BE2C (cell line): ENCODE results near the gene HPS1.

ENCODE experiments used
- DNase-seq: peaks from one replicate; pipeline ENCODE4 v3.0.0-alpha.2; 2020
- H3K27me3 ChIP-seq: fragments of 250-450 bp; sonication (Bioruptor Pico); 2 replicates; pipeline ENCODE4 v1.5.1; 2020; ENCODE audit warnings: mild to moderate bottlenecking
- H3K36me3 ChIP-seq: fragments of 250-450 bp; sonication (Bioruptor Pico); 2 replicates; pipeline ENCODE4 v1.5.1; 2020; ENCODE audit warnings: mild to moderate bottlenecking
- H3K4me1 ChIP-seq: fragments of 250-450 bp; sonication (Bioruptor Pico); 2 replicates; pipeline ENCODE4 v1.5.1; 2020
- H3K4me3 ChIP-seq: 2 replicates; pipeline ENCODE4 v1.5.1; 2011; ENCODE audit warnings: low read depth, low read length
- H3K9me3 ChIP-seq: fragments of 250-450 bp; sonication (Bioruptor Pico); 2 replicates; pipeline ENCODE4 v1.5.1; 2020
- CTCF ChIP-seq: IDR thresholded peaks from 2 replicates; pipeline ENCODE4 v1.5.1; 2012; ENCODE audit warnings: mild to moderate bottlenecking, low read depth, low read length

The HPS1 gene

GRCh38 chr10:98467506-98468318 lies 21.0 kb upstream of the HPS1 start:
- no peaks in the 10 kb centered on the region for H3K4me1 ChIP-seq
- H3K27me3 ChIP-seq, result peaks cover 72% of the 10 kb centered on the region
- H3K36me3 ChIP-seq, result no peaks in the 10 kb centered on the region
- DNase-seq, result peak; percentile 45
- peak; percentile 82 for TF ChIP-seq CTCF
- H3K4me3 ChIP-seq, result no peak overlapping the region
- H3K9me3 ChIP-seq, result no peaks in the 10 kb centered on the region

GRCh38 chr10:98466861-98467505 lies 20.2 kb upstream of the HPS1 start:
- TF ChIP-seq CTCF, result no peak
- H3K4me1 ChIP-seq, result no peaks in the 10 kb centered on the region
- H3K9me3 ChIP-seq, result no peaks in the 10 kb centered on the region
- no peak overlapping the region for H3K4me3 ChIP-seq
- H3K27me3 ChIP-seq, result peaks cover 79% of the 10 kb centered on the region
- DNase-seq, result no peak
- H3K36me3 ChIP-seq, result no peaks in the 10 kb centered on the region

- H3K4me1 ChIP-seq, result no peaks in the 10 kb centered on the region
- peaks cover 82% of the 10 kb centered on the region for H3K27me3 ChIP-seq
- H3K36me3 ChIP-seq, result no peaks in the 10 kb centered on the region
- TF ChIP-seq CTCF, result no peak
- DNase-seq, result no peak
- H3K9me3 ChIP-seq, result no peaks in the 10 kb centered on the region
- no peak overlapping the region for H3K4me3 ChIP-seq
These were observed 19.1 kb upstream of the HPS1 start for GRCh38 chr10:98465866-98466265.

GRCh38 chr10:98463976-98464754 lies 17.4 kb upstream of the HPS1 start:
- peaks cover 6% of the 10 kb centered on the region for H3K4me1 ChIP-seq
- no peaks in the 10 kb centered on the region for H3K36me3 ChIP-seq
- peaks cover 65% of the 10 kb centered on the region for H3K27me3 ChIP-seq
- no peak overlapping the region for H3K4me3 ChIP-seq
- no peaks in the 10 kb centered on the region for H3K9me3 ChIP-seq
- TF ChIP-seq CTCF, result no peak
- DNase-seq, result no peak

GRCh38 chr10:98463016-98463415 lies 16.3 kb upstream of the HPS1 start:
- TF ChIP-seq CTCF, result no peak
- H3K4me3 ChIP-seq, result no peak overlapping the region
- no peaks in the 10 kb centered on the region for H3K9me3 ChIP-seq
- H3K36me3 ChIP-seq, result no peaks in the 10 kb centered on the region
- H3K4me1 ChIP-seq, result peaks cover 6% of the 10 kb centered on the region
- no peak for DNase-seq
- peaks cover 64% of the 10 kb centered on the region for H3K27me3 ChIP-seq

GRCh38 chr10:98461500-98461842 lies 14.7 kb upstream of the HPS1 start:
- H3K9me3 ChIP-seq, result no peaks in the 10 kb centered on the region
- H3K4me3 ChIP-seq, result no peak overlapping the region
- DNase-seq, result no peak
- no peaks in the 10 kb centered on the region for H3K36me3 ChIP-seq
- H3K4me1 ChIP-seq, result peaks cover 6% of the 10 kb centered on the region
- peaks cover 66% of the 10 kb centered on the region for H3K27me3 ChIP-seq
- no peak for TF ChIP-seq CTCF
